HG03175 (cell line): ENCODE data around the gene UCP3.

Source experiments
- ATAC-seq: cut with Tn5 transposase; IDR thresholded peaks from one replicate; pipeline ENCODE4 v1.9.1; 2021; ENCODE audit warnings: mild to moderate bottlenecking, moderate library complexity; ENCODE audit not compliant: unreplicated experiment

Gene UCP3

GRCh38 chr11:74018331-74019005 is 9.6 kb upstream of the UCP3 start:
- no peak for ATAC-seq

DNA sequence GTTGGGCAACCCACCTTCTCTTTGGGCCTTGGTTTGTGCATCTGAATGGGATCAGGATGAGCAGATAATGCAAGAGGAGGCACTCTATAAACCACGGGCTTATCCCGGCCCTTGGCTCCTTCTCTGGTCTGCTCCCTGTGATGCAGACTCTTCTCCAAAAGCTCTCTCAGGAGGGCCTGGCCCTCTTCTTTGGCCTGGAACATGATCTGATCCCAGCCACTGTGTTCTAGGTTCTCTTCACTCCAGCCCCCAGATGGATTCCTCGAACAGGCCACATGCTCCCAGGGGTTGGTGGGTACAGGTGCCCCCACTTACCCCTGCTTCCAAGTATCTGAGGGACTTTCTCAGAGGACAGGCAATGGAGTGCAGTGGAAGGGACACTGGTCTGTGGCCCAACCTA is 8.7 kb upstream of the UCP3 start:
- ATAC-seq: no peak

DNA sequence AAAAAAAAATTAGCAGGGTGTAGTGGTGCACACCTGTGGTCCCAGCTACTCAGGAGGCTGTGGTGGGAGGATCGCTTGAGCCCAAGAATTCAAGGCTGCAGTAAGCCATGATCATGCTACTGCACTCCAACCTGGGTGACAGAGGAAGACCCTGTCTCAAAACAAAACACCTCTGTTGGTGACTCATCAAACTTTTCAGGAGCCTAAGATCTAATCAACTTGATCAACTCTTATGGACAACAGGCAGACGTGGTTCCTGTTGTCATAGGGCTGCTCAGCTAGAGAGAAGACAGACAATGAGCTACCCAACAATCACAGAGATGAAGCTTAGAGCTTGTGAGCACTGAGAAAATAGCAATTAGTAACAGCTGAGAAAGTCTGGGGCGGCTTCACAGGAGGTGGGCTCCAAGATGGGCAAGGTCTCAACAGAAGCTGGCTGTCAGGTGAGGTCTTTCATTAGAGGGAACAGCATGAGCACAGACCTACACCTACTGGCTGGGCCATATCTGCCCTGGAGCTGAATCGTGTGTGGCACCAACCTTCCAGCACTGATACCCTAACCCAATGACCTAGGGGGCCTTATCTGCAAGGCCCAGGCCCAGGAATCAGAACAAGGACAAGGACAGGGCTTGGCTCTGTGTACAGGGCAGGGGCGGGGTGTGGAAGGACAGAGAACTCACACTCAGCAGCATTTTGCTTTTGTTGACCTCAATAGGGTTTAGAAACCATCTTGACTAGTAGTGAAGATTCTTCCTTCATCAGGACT is 7.2 kb upstream of the UCP3 start:
- no peak for ATAC-seq

DNA sequence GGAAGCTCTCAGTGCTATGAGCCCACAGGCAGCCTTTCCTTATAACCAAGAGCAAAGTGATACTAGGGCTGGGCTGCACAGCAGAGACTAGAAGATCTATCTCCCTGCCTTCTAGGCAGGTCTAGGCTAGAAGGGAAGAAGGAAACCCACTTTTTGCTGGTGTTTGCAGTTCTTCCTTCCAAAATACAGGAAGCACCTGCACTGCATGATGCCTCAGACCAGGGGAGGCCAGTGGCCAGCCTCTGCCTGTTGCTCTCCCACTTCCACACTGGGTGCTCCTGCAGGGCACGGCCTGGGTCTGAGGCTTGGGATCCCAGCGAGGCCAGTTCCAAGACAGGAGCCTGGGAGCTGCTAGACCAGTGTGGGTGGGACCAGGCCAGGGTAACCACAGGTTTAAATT is 6.0 kb upstream of the UCP3 start:
- no peak for ATAC-seq

- no peak for ATAC-seq
Observed at GRCh38 chr11:74013141-74013540, 4.3 kb upstream of the UCP3 start.

GRCh38 chr11:74012074-74012809 is 3.4 kb upstream of the UCP3 start:
- ATAC-seq: no peak

DNA sequence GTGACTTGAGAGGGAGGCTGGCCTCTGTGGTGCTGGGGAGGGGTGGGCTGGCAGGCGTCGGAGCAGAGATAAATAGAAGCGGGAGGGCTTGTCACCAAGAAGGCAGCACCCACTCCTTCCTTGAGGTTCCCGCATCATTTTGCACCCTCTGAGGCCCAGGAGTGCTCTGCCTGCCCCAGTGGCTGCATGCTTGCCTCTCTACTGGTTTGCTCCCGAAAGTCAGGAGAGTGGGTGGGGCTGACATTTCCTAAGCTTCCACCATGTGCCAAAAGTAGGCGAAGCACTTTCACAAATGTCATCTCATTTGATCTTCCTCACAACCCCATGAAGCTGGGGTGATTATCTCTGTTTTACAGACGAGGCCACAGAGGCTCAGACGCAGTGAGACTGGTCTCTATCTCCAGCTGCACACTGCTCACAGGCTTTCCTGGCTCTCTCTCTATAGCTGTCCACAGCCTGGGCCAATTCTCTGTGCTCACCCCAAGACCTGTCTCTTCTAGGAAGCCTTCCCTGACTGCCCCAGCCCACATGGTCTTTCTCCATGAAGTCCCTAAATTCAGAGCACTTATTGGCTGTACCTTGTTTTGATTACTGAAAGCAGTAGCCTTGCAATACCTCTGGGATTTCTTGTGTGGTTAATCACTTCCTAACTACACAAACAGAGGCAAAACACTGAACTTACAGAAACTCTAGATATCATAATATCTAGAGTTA is 2.6 kb upstream of the UCP3 start:
- ATAC-seq: peak; percentile 86

- ATAC-seq: no peak
Observed at GRCh38 chr11:74010306-74011300, 1.7 kb upstream of the UCP3 start.

- ATAC-seq: no peak
Observed at GRCh38 chr11:74009675-74010305, 905 bp upstream of the UCP3 start.

- no peak for ATAC-seq
Observed at GRCh38 chr11:74009230-74009547, 304 bp upstream of the UCP3 start.

DNA sequence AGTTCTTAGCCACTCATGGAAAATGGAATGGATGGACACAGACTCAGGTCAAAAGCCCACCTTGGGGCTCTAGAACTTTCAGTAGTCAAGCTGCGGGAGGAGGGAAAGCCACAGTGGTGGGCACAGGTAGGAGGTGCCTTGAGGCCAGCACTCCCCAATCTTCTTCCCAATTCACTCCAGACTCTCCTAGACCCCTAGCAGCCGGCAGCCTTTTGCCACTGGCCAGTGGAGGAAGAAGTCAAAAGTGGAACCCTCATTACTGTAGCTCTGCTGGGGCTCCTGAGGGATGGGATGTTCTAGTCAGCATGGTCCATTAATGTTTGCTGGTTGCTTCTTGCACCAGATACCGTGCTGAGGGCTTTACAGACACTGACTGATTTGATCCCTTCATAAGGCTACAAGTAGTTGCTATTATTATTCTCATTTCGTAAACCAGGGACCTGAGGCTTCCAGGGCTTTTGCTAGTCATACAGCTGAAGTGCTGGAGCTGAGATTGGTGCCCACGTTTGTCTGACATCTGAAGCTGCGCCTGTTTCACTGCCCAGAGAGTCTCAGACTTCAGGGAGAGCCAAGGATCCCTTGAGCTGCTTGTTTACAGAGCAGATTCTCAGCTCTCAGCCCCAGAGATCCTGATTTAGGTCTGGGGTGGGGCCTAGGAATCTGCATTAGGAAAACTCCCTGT is 1.1 kb downstream of the UCP3 start:
- no peak for ATAC-seq

DNA sequence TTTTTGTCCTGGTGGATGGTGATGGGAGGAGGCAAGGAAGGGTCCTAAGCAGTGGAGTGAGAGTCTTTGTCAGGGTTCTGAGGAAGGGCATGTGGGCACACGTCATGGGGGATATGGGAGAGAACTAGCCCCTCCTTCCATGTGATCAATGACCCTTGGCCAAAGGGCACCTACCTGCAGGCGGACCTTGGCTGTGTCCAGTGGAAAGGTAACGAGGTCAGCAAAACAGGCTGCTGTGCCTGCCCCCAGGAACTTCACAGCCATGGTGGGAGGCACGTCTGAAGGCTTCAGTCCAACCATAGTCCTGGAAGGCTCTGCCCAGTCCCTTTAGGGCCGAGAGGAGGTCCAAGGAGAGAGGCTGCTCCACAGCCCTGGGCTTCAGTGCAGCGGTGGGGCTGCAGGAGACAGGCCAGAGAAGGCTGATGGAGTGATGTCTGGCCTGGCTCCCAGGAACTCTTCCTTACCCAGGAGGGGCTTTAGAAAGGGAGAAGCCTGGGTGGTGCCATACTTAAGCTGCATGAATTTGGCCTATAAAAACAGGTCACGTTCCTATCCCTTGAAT is 2.1 kb downstream of the UCP3 start:
- no peak for ATAC-seq

DNA sequence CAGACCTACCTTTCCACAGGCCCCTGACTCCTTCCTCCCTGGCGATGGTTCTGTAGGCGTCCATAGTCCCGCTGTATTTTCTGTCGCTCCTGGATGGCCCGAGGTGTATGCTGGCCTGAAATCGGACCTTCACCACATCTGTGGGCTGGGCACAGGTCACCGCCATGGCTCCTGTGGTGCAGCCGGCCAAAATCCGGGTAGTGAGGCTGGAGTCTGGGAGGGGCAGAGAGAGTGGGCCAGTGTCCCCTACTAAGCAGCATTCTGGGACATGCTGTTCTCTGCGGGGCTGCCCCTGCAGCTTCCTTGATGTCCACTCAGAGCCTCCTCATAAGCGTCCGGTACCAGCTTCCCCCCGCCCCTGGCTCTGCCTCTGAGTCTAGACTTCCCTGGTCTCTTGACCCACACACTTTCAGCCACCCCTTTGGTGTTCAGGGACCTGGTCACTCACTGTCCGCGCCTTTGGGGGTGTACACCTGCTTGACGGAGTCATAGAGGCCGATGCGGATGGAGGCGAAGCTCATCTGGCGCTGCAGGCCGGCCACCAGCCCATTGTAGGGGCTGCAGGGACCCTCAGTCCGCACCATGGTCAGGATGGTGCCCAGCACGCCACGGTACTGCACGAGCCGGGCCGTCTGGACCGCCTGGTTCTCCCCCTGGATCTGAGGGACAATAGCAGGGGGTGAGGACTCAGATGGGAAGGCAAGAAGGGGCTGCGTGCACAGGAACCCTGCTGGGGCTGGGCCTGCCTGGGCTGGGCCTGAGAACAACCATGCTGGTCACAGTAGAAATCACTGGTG is 3.0 kb downstream of the UCP3 start:
- ATAC-seq: no peak

DNA sequence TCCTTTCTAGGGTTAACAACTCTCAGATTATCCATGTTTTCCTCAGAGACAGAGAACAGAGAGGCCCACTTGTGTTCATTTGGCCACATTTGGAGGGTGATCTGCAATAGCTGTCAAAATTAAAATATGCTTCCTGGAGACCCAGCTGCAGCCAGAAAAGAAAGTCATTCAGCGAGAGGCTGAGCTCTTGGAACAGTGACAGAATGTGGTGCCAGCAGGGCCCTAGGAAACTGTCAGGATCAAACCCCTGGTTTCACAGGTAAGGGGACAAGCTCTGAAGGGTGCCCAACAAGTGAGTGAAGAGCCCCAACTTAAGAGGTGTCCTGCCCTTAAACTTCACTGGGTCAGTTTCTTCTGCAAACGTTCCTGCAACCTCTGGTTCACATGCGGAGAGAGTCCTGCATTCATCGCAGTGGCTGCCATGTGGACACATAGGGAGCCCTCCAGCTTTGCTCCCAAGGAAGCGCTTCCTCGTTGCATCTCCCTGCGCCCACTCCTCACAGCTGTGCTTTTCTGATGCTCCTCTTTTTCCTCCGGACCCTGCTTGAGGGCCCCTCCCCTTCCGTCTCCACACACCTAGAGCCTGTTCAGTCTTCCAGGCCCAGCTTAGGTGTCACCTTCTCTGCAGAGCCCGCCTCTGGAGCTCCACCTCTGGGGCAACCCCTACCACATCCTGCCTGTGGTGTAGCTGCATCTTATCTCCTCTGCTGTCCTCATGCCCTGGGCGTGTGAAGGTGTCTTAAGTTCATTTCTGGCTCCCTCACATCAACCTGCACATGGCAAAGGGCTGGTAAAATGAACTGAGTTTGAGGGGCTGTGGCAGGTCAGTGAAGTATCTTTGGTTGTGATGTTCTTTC is 3.9 kb downstream of the UCP3 start:
- no peak for ATAC-seq

DNA sequence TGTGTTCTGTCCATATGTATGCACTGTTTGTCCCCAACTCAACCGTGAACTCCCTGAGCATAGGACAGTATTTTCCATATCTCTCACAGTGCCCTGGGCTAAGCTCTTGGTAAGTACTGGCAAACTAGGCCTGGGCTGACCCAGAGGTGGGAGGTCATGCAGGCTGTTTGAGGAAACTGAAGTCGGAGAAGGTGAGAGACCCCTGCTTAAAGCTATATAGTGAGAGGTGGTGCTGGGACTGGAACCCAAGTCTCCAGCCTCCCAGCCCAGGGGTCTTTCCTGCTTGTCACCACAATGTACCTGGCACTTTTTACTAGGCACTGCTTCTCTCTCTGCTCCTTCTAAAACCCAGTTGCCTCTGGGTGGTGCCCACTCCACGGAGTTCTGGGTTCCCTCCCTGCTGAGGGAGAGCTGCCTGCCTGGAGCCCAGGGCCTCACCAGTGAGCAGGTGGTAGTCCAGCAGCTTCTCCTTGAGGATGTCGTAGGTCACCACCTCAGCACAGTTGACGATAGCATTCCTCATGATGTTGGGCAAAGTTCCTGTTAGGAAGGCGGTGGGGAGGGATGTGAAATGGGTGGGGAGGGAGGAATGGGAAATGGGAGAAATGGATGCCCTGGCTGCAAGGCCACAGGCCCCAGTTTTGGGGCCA is 4.7 kb downstream of the UCP3 start:
- ATAC-seq: no peak

DNA sequence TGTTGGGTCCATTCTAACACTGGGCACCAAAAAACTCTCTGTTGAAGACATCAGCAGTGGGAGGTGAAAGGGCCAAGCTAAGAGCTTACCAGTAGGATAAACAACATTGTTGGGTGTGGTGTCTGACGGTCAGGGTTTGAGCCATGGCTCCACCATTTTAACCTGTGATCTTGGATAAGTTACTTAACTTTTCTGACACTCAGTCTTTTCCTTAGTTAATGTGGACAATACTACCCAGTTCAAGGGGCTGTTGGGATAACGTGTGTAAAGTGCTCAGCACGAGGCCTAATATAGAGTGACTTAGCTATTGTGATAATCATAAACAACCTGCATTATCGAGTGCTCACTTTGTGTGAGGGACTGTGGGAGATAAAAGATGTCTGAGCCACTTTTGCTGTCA is 6.1 kb downstream of the UCP3 start:
- ATAC-seq: no peak

DNA sequence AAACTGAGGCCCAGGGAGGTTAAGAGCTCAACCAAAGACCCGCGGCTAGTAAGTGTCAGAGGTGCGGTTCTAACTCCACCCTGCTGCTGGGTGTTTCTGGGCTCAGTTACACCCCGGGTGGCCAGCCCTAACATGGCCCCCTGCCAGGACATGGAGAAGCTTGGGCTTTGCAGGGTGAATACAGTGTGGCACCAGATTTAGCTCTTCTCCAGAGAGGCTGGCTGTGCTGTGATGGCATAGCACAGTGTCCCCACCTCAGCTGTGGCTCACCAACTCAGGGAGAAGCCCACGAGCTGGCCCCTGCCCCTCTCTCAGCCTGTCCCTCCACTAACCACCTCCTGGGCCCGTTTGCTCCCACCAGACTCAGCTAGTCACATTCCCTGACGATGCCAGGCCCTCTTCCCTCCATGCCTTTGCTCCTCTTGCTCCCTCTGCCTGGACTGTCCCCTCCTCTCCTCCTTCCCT is 7.0 kb downstream of the UCP3 start:
- ATAC-seq: no peak
